Measurements from ENCODE around the gene FBXL13. TPM values are rescaled to one million over a fixed set of nuclear protein-coding genes. Genes with fewer than 3 reads are reported as not detected.
A peak's percentile ranks its signal among the peaks of the same experiment; 100 is the strongest.
"Not testable (repeated sequence)": the region's sequence is repeated elsewhere in the genome, so short reads cannot be mapped to it uniquely, and the experiment has no call there.

Gene FBXL13
- polyA plus RNA-seq, 1 donor from 2014 or later = 0.15 TPM

DNA sequence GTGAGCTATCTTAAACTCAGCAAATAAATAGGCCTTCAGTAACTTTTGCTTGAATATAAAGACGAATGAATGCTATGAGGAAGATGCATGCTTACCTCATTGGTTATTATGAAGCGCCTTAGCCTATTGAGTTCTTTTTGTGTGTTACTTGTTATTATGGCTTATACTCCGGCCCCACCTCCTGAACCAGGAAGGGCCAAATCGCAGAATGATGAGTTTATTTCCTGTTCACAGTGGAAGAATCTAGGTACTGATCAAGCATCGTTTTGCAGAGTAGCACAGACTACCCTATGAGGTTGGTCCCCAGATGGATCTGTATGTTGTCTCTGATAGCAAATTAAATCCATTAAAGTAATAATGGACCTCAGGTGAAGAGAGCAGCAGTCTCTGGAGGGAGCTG is 283.2 kb downstream of the FBXL13 start:
- not testable (repeated sequence) for H3K4me3 Mint-ChIP-seq, H3K27me3 Mint-ChIP-seq, H3K27ac Mint-ChIP-seq, H3K36me3 Mint-ChIP-seq, H3K4me1 Mint-ChIP-seq, H3K9me3 Mint-ChIP-seq

DNA sequence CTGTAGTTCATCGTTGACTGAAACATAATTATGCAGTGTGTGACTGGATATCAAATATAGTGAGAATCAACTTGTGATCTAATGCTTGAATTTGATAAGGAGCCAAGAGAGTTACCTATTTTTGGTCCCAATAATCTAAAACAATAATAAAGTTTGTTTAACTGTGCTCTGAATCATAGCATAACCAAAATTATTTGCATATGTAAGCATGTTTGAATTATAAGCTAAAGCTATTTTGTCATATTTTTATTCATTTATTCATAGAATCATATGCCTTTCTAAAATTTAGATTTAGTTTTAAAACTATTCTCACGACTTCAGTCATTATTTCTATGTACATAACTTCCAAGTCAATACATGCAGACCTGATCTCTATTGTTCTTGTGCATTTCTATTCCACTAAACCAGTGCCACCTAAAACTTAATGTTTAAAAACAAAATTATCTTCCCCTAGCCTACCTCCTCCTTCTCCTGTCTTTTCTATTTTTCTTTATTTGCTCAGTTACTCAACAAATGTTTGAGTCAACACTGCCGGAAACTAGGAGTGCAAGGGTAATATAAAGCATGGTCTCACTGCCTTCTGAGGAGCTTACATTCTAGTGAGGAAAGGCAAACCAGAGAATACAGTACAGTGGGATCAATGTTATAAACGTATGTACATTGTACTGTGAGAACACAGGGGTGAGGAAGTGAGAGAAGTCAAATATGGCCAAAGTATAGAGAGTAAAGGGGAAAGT is 284.1 kb downstream of the FBXL13 start:
- H3K27me3 Mint-ChIP-seq, H3K4me1 Mint-ChIP-seq, H3K36me3 Mint-ChIP-seq, H3K27ac Mint-ChIP-seq, H3K9me3 Mint-ChIP-seq, H3K4me3 Mint-ChIP-seq: not testable (repeated sequence)

DNA sequence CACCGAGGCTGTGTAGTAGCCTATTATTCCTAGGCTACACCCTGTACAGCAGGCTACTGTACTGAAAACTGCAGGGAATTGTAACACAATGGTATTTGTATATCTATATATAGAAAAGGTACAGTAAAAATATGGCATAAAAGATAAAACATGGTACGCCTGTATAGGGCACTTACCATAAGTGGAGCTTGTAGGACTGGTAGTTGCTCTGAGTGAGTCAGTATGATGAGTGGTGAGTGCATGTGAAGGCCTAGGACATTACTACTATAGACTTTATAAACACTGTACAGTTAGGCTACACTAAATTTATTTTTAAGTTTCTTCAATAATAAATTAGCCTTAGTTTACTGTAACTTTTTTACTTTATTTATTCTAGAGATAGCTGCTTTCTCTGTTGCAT is 285.8 kb downstream of the FBXL13 start:
- H3K36me3 Mint-ChIP-seq, H3K4me1 Mint-ChIP-seq, H3K27ac Mint-ChIP-seq, H3K9me3 Mint-ChIP-seq, H3K4me3 Mint-ChIP-seq, H3K27me3 Mint-ChIP-seq: not testable (repeated sequence)

DNA sequence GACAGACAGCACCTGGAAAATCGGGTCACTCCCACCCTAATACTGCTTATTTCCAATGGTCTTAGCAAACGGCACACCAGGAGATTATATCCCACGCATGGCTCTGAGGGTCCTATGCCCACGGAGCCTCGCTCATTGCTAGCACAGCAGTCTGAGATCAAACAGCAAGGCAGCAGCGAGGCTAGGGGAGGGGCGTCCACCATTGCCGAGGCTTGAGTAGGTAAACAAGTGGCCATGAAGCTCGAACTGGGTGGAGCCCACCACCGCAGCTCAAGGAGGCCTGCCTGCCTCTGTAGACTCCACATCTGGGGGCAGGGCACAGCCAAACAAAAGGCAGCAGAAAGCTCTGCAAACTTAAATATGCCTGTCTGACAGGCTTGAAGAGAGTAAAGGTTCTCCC is 293.7 kb downstream of the FBXL13 start:
- not testable (repeated sequence) for H3K9me3 Mint-ChIP-seq, H3K4me3 Mint-ChIP-seq, H3K36me3 Mint-ChIP-seq, H3K27me3 Mint-ChIP-seq, H3K4me1 Mint-ChIP-seq, H3K27ac Mint-ChIP-seq

DNA sequence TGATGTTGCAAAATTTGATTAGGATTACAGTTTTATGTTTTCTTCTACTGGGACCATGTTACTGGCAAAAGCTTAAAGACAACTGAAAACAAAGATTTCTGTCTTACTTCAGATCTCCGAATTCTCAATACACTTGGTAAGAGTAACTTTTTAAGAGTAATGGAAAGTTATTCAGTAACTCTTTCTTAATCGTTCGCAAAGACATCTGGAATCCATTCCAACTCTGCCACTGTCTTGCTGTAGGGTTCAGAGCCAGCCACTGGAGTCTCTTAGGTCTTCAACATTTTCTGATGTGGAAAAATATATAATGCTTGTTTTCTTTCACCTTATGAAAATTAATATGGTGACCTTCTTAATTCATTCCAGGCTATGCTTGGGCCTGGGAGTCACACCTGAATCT is 295.9 kb downstream of the FBXL13 start:
- not testable (repeated sequence) for H3K4me1 Mint-ChIP-seq, H3K9me3 Mint-ChIP-seq, H3K4me3 Mint-ChIP-seq, H3K36me3 Mint-ChIP-seq, H3K27me3 Mint-ChIP-seq, H3K27ac Mint-ChIP-seq

DNA sequence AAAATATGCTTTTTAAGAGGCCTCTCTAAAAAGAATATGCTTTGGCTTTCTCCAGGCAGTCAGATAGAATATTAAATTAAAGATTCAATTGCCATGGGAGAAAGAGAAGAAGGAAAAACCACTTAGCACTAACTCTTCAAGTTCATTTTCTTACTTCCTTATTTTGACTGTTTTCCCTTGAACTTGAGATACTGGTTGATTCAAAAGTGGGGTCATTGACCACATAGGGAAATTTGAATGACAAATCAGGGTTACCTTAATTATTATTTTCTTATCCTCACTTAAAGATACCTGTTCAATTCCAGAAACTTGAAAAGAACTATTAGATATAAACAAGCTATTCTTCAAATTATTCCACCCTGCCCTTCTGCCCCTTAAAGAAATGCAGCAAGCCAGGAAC is 298.4 kb downstream of the FBXL13 start:
- not testable (repeated sequence) for H3K36me3 Mint-ChIP-seq, H3K4me1 Mint-ChIP-seq, H3K27ac Mint-ChIP-seq, H3K9me3 Mint-ChIP-seq, H3K27me3 Mint-ChIP-seq, H3K4me3 Mint-ChIP-seq

DNA sequence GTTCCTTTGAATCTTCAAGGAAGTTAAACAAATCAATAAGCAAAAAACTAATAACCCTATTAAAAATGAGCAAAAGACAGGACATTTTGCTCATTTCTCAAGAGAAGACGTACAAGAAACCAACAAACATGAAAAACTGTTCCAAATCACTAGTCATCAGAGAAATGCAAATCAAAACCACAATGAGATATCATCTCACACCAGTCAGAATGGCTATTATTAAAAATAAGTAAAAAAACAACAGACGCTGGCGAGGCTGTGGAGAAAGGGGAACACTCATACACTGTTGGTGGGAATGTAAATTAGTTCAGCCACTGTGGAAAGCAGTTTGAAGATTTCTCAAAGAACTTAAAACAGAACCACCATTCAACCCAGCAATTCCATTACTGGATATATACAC is 304.1 kb downstream of the FBXL13 start:
- not testable (repeated sequence) for H3K4me3 Mint-ChIP-seq, H3K36me3 Mint-ChIP-seq, H3K4me1 Mint-ChIP-seq, H3K9me3 Mint-ChIP-seq, H3K27me3 Mint-ChIP-seq
- peak overlapping the region in 1 of 3 donors; percentile 58 for H3K27ac Mint-ChIP-seq

DNA sequence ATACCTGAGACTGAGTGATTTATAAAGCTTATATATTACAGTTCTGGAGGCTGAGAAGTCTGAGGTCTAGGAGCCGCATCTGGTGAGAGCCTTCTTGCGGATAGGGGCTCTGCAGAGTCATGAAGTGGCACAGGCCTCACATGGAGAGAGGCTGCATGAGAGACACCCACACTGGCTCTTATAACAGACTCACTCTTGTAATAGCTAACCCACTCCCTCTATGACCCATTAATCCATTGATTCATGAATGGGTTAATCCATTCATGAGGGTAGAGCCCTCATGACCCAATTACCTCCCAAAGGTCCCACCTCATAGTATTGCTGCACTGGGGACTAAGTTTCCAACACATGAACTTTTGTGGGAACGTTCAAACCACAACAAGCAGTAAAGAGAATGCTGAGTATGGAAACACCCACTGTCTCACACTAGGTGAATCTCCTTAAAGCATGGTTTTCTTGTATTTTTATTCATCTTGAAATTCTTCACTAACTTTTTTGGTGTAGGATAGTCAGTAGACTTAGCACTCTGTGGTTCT is 304.9 kb downstream of the FBXL13 start:
- not testable (repeated sequence) for H3K27me3 Mint-ChIP-seq, H3K27ac Mint-ChIP-seq, H3K9me3 Mint-ChIP-seq, H3K4me1 Mint-ChIP-seq, H3K36me3 Mint-ChIP-seq, H3K4me3 Mint-ChIP-seq

DNA sequence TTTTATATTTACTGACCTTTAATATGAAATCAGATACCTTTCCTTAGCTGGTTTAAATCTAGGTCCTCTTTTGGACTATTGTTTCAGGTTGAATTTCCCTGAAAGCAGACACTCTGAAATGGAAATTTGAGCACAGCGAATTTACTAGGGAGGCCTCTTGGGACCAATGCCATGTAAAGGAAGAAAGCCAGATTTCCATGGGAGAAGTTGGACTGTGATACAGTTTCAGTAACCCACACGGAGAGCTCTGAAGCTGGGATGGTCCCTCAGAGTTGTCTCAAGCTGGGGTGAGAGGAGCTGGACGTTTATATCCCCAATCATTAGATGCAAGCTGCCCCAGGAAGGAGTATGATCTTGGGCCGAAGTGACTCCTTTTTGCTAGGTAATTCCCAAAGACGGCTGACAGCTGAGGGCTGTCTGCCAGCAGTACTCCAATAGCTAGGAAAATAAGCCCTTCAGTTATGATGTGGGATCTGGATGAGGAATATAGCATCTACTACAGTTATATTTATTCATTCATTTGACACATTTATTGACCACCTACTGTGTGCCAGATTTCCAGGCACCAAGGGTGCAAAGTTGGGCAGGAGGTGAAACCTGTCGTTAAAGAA is 311.2 kb downstream of the FBXL13 start:
- not testable (repeated sequence) for H3K4me1 Mint-ChIP-seq, H3K27ac Mint-ChIP-seq, H3K27me3 Mint-ChIP-seq, H3K36me3 Mint-ChIP-seq, H3K9me3 Mint-ChIP-seq, H3K4me3 Mint-ChIP-seq

Other genes with a start within 250 kb of the FBXL13 start
- gene LRRC17, start 161.8 kb downstream of the FBXL13 start, polyA plus RNA-seq = not detected
- 33.2 TPM for gene ARMC10, start 344 bp upstream of the FBXL13 start, polyA plus RNA-seq
- 8.0 TPM for gene NAPEPLD, start 74.3 kb upstream of the FBXL13 start, polyA plus RNA-seq
- 62.6 TPM for gene PMPCB, start 222.6 kb upstream of the FBXL13 start, polyA plus RNA-seq

Measured in IgD-negative memory B cell (primary cell).